KG1 (cell line): ENCODE measurements around the gene TAGAP.
"Not testable (repeated sequence)": the region's sequence is repeated elsewhere in the genome, so short reads cannot be mapped to it uniquely, and the experiment has no call there.

Source experiments
- DNase-seq: peaks from one replicate; lab custom pipeline; 2025; lab: John Stamatoyannopoulos, UW

TAGAP gene

GRCh38 chr6:159010037-159010612, 34.7 kb downstream of the TAGAP start:
- DNase-seq = not testable (repeated sequence)

GRCh38 chr6:159008656-159009288, 36.0 kb downstream of the TAGAP start:
- no peak for DNase-seq

- no peak for DNase-seq
Observed at GRCh38 chr6:159007510-159007909, 37.3 kb downstream of the TAGAP start.

GRCh38 chr6:159005436-159005835, 39.4 kb downstream of the TAGAP start:
- no peak for DNase-seq

- no peak for DNase-seq
Observed at GRCh38 chr6:159004592-159004991, 40.2 kb downstream of the TAGAP start.

- DNase-seq = no peak
Observed at GRCh38 chr6:159002432-159003155, 42.2 kb downstream of the TAGAP start.

GRCh38 chr6:158999666-159000403, 45.0 kb downstream of the TAGAP start, which contains the start of gene RSPH3:
Gene RSPH3 (minus strand): TSS chr6:159000202. CDS start chr6:158999550, 652 bp downstream.
- peak; percentile 92 for DNase-seq

- no peak for DNase-seq
Observed at GRCh38 chr6:158999154-158999665, 45.6 kb downstream of the TAGAP start.

GRCh38 chr6:158996856-158997255, 47.9 kb downstream of the TAGAP start:
- no peak for DNase-seq

GRCh38 chr6:158993639-158994038, 51.2 kb downstream of the TAGAP start:
- DNase-seq = no peak

GRCh38 chr6:158991017-158991723, 53.6 kb downstream of the TAGAP start:
- no peak for DNase-seq

GRCh38 chr6:158989711-158990110, 55.1 kb downstream of the TAGAP start:
- DNase-seq = not testable (repeated sequence)

- DNase-seq = no peak
Observed at GRCh38 chr6:158988477-158988876, 56.3 kb downstream of the TAGAP start.

- DNase-seq = no peak
Observed at GRCh38 chr6:158987657-158988056, 57.1 kb downstream of the TAGAP start.
